ENCODE measurements around the gene MAD1L1.

GRCh38 chr7:2070151-2070763 lies 162.5 kb downstream of the MAD1L1 start:
- TF ChIP-seq CTCF (conservative IDR thresholded peaks at IDR 0.05; ENCODE audit: low read depth, low read length) (no peak), POLR2A (IDR thresholded peaks at IDR 0.05; ENCODE audit: low read depth, low read length) (no peak), MAZ (IDR thresholded peaks at IDR 0.05; ENCODE audit: borderline replicate concordance, low read depth, low read length) (no peak), FOS (IDR thresholded peaks at IDR 0.05; ENCODE audit: low read depth, low read length) (no peak), CEBPB (IDR thresholded peaks at IDR 0.05; ENCODE audit: low read depth, low read length) (no peak), RAD21 (IDR thresholded peaks at IDR 0.05; ENCODE audit: low read length) (no peak), ELK1 (IDR thresholded peaks at IDR 0.05; ENCODE audit: borderline replicate concordance, low read depth, low read length) (no peak), RFX5 (IDR thresholded peaks at IDR 0.05; ENCODE audit: low read depth, low read length) (no peak), BHLHE40 (IDR thresholded peaks at IDR 0.05; ENCODE audit: low read depth, low read length) (no peak), SMC3 (IDR thresholded peaks at IDR 0.05; ENCODE audit: low read depth, low read length) (no peak), MXI1 (IDR thresholded peaks at IDR 0.05; ENCODE audit: borderline replicate concordance, low read depth, low read length) (no peak)
- TF ChIP-seq, protein P1, sequence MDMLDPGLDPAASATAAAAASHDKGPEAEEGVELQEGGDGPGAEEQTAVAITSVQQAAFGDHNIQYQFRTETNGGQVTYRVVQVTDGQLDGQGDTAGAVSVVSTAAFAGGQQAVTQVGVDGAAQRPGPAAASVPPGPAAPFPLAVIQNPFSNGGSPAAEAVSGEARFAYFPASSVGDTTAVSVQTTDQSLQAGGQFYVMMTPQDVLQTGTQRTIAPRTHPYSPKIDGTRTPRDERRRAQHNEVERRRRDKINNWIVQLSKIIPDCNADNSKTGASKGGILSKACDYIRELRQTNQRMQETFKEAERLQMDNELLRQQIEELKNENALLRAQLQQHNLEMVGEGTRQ (IDR thresholded peaks at IDR 0.05; ENCODE audit: low read depth, low read length) = no peak
